GM12878 (cell line): ENCODE data around the gene KIF21B. TPM values are rescaled to one million over a fixed set of nuclear protein-coding genes. Genes with fewer than 3 reads are reported as not detected.

Experiments
- ATF7 ChIP-seq: fragments of 450-650 bp; IDR thresholded peaks from 2 replicates; pipeline ENCODE4 v1.6.1; 2016; ENCODE audit warnings: low read depth, mild to moderate bottlenecking
- EED ChIP-seq: sonication (generic); IDR thresholded peaks from 2 replicates; pipeline ENCODE4 v1.6.1; 2016; ENCODE audit warnings: antibody characterized with exemption, low read depth
- HDAC2 ChIP-seq: fragments of 200-600 bp; sonication (generic); IDR thresholded peaks from 2 replicates; pipeline ENCODE4 v1.6.1; 2017
- IRF5 ChIP-seq: fragments of 450-650 bp; IDR thresholded peaks from 2 replicates; pipeline ENCODE4 v1.6.1; 2017; ENCODE audit warnings: borderline replicate concordance
- MEF2B ChIP-seq: fragments of 450-650 bp; IDR thresholded peaks from 2 replicates; pipeline ENCODE4 v1.6.1; 2018; ENCODE audit warnings: mild to moderate bottlenecking, moderate library complexity; ENCODE audit not compliant: partially characterized antibody, poor library complexity, severe bottlenecking
- MTA2 ChIP-seq: fragments of 450-650 bp; IDR thresholded peaks from 2 replicates; pipeline ENCODE4 v1.6.1; 2016; ENCODE audit warnings: low read depth, mild to moderate bottlenecking, moderate library complexity
- NFXL1 ChIP-seq: fragments of 450-650 bp; IDR thresholded peaks from 2 replicates; pipeline ENCODE4 v1.6.1; 2017; ENCODE audit warnings: antibody characterized with exemption, mild to moderate bottlenecking, borderline replicate concordance
- POLR2AphosphoS2 ChIP-seq: IDR thresholded peaks from 2 replicates; pipeline ENCODE4 v1.6.1; 2011; ENCODE audit warnings: low read depth, mild to moderate bottlenecking, low read length, improper control_type of control experiment, moderate library complexity
- POLR2AphosphoS5 ChIP-seq: IDR thresholded peaks from 2 replicates; pipeline ENCODE4 v1.6.1; 2011; ENCODE audit warnings: mild to moderate bottlenecking, low read length, inconsistent platforms
- SPI1 ChIP-seq: IDR thresholded peaks from 2 replicates; pipeline ENCODE4 v1.6.1; 2011; ENCODE audit warnings: low read depth, mild to moderate bottlenecking, low read length, moderate library complexity, borderline replicate concordance; ENCODE audit not compliant: insufficient read depth
- TBL1XR1 ChIP-seq: IDR thresholded peaks from 2 replicates; pipeline ENCODE4 v1.6.1; 2012; ENCODE audit warnings: low read depth, low read length, improper control_type of control experiment
- YY1 ChIP-seq: IDR thresholded peaks from 2 replicates; pipeline ENCODE4 v1.6.1; 2011; ENCODE audit warnings: low read depth, mild to moderate bottlenecking, low read length
- ZNF384 ChIP-seq: IDR thresholded peaks from 2 replicates; pipeline ENCODE4 v1.6.1; 2012; ENCODE audit warnings: low read depth, mild to moderate bottlenecking, low read length, improper control_type of control experiment, borderline replicate concordance
- polyA plus RNA-seq, 11 experiments: library from polyadenylated mRNA; depleted of rRNA in 4 of 11; unstranded in 6 of 11; stranded (reverse) in 5 of 11; fragments of >200 nt; fragmentation: Nextera tagmentation in 4 of 11; fragmentation: Illumina TruSeq in 1 of 11; extraction: Ambion mirVana in 4 of 11; extraction: Trizol in 1 of 11; gene quantifications; 1 replicate in 1 of 11; 2 replicates in 10 of 11; pipeline versions ENCODE4 v1.2.1 to v1.2.3, GENCODE V29; 2011 to 2016; ENCODE audit warnings: inconsistent platforms in 2 of 11, missing spikeins in 2 of 11, low read depth in 1 of 11
- total RNA-seq, 4 experiments: library from RNA; depleted of rRNA in 3 of 4; stranded (reverse); fragments of >200 nt in 3 of 4; fragmentation: Illumina TruSeq in 1 of 4; extraction: Trizol in 1 of 4; gene quantifications; 2 replicates each; pipeline versions ENCODE4 v1.2.1 to v1.2.3, GENCODE V29; 2013 to 2021

Gene KIF21B
- total and polyA plus RNA-seq, 10 of the 15 experiments (the other 5 are each of a cell fraction or from before 2014, with no cell fraction given), result 2.3 to 47.7 (median 12.6) TPM

DNA sequence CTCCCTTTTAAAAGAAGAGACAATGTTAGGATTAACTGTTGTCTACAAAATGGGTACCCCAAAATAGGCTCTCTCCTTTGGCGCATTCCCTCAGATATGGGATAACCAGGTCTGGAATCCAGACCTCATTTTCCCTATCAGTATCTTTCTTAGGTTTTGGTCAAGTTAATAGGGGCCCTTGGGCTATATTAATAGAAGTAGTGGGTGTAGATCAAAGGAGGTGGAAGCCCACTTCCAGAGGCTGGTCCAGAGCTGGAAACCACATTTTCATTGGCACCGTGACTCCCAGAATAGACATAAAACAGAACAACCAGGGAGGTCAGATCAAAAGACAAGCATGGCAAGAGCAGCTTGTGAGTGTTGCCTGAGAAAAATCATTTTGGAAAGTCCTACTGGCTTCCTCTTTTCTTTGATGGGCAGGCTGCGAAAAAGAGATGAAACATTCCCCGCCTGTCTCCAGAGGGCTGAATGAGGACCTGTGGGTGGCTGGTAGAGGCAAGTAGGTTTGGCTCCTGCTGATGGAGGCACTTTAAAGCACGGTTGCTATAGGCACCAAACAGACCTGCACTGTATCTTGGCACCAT, 25.8 kb upstream of the KIF21B start (continued):
- TF ChIP-seq MEF2B (peak; percentile 40), YY1 (no peak), POLR2AphosphoS5 (no peak), ATF7 (no peak), ZNF384 (no peak), HDAC2 (no peak), SPI1 (peak; percentile 70; the same call in 1 of the 2 replicates), POLR2AphosphoS2 (no peak), EED (no peak), MTA2 (no peak), IRF5 (no peak), TBL1XR1 (no peak), NFXL1 (no peak)
